AG10803 (cell line): ENCODE results near the gene CEP57L1.
"Not testable (repeated sequence)": the region's sequence is repeated elsewhere in the genome, so short reads cannot be mapped to it uniquely, and the experiment has no call there.

Source experiments
- DNase-seq: peaks from one replicate; pipeline ENCODE4 v3.0.0; 2010; ENCODE audit warnings: low read depth
- H3K4me3 ChIP-seq: 2 replicates; pipeline ENCODE4 v1.5.1; 2011; ENCODE audit warnings: mild to moderate bottlenecking, low read length, control low read depth
- TF ChIP-seq, protein P1 (sequence below): conservative IDR thresholded peaks from 2 replicates; pipeline ENCODE4 v1.5.1; 2011; ENCODE audit warnings: mild to moderate bottlenecking, low read length, control low read depth, inconsistent platforms

Gene CEP57L1

DNA sequence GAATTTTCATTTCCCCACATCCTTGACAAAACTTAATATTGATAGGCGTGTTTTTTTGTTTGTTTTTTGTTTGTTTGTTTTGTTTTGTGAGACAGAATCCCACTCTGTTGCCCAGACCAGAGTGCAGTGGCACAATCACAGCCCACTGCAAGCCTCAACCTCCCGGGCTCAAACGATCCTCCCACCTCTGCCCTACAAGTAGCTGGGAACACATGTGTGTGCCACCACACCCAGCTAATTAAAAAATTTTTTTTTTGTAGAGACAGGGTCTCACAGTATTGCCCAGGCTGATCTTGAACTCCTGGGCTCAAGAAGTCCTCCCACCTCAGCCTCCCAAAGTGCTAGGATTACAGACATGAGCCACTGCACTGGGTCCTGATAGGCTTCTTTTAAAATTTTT is 9.2 kb downstream of the CEP57L1 start:
- no peak overlapping the region for H3K4me3 ChIP-seq
- TF ChIP-seq, protein P1, sequence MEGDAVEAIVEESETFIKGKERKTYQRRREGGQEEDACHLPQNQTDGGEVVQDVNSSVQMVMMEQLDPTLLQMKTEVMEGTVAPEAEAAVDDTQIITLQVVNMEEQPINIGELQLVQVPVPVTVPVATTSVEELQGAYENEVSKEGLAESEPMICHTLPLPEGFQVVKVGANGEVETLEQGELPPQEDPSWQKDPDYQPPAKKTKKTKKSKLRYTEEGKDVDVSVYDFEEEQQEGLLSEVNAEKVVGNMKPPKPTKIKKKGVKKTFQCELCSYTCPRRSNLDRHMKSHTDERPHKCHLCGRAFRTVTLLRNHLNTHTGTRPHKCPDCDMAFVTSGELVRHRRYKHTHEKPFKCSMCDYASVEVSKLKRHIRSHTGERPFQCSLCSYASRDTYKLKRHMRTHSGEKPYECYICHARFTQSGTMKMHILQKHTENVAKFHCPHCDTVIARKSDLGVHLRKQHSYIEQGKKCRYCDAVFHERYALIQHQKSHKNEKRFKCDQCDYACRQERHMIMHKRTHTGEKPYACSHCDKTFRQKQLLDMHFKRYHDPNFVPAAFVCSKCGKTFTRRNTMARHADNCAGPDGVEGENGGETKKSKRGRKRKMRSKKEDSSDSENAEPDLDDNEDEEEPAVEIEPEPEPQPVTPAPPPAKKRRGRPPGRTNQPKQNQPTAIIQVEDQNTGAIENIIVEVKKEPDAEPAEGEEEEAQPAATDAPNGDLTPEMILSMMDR: no peak
- no peak for DNase-seq

GRCh38 chr6:109105681-109106080 is 10.4 kb downstream of the CEP57L1 start:
- TF ChIP-seq, protein P1: no peak
- DNase-seq: no peak
- no peak overlapping the region for H3K4me3 ChIP-seq

- H3K4me3 ChIP-seq, DNase-seq: not testable (repeated sequence)
Observed at GRCh38 chr6:109109663-109110062, 14.4 kb downstream of the CEP57L1 start.

- not testable (repeated sequence) for DNase-seq, H3K4me3 ChIP-seq
Observed at GRCh38 chr6:109112663-109113062, 17.4 kb downstream of the CEP57L1 start.

DNA sequence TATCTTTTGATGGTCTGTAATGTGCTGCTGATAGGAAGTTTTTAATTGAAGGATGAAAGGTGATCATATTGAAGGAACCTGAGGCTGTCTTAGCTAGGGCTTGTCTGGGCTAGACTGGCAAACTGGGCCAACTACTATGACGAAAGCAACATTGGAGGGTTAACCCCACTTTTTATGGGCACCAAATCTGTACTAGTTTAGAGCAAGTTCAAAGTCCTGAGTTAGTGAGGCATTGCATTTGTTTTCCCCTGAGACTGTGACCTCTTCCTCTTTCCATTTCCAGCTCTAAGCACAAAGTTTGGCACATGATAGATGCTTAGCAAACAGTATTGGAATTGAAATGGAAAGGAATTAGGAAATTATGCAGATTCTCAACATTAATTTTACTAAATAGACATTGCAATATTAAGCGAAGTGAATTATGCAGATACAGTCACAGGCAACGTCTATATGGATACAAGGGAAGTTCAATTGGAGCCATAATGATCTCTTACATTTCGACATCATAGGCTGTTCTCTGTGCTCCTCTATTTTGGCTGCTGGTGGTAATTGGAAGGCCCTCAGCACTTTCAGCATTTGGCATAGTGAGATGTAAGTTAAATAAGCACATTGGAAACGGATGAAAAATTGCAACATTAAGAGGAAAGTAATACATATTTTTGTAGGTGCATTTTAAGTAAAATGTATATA is 22.2 kb downstream of the CEP57L1 start:
- DNase-seq: no peak
- TF ChIP-seq, protein P1: no peak

GRCh38 chr6:109118337-109118736 is 23.0 kb downstream of the CEP57L1 start:
- DNase-seq: no peak
- H3K4me3 ChIP-seq: no peak overlapping the region
- TF ChIP-seq, protein P1: no peak

More for the DNA sequence above, 22.2 kb downstream of the CEP57L1 start:
- no peak overlapping the region for H3K4me3 ChIP-seq

GRCh38 chr6:109118871-109119354 is 23.6 kb downstream of the CEP57L1 start:
- TF ChIP-seq, protein P1: no peak
- H3K4me3 ChIP-seq: no peak overlapping the region

DNA sequence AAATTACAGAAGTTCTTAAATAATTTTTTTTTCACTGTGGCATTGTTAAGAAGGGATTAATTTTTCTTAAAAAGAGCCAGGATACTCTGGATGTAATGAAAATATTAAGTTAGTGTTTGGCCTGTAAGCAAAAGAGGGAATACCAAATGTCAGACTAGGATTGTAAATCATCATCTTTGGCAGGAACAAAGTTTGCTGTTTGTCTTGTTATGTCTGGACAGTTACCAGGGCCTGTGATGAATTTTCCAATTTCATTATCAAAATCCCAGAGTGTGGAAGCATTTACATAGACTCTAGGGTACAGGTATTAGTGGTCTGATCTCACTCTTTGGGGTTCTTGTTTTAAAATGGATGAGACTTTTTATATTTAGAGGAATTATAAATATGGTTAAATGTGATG is 26.1 kb downstream of the CEP57L1 start:
- H3K4me3 ChIP-seq: no peak overlapping the region
- TF ChIP-seq, protein P1: no peak
- DNase-seq: peak; percentile 24

More at GRCh38 chr6:109118871-109119354, 23.6 kb downstream of the CEP57L1 start:
- no peak for DNase-seq
